Midbrain (tissue), 1 donor: ENCODE results near the gene PSMA6.
"Not testable (repeated sequence)": the region's sequence is repeated elsewhere in the genome, so short reads cannot be mapped to it uniquely, and the experiment has no call there.

Source experiments
- DNase-seq: peaks from one replicate; lab custom pipeline; 2025; lab: John Stamatoyannopoulos, UW

Gene PSMA6

DNA sequence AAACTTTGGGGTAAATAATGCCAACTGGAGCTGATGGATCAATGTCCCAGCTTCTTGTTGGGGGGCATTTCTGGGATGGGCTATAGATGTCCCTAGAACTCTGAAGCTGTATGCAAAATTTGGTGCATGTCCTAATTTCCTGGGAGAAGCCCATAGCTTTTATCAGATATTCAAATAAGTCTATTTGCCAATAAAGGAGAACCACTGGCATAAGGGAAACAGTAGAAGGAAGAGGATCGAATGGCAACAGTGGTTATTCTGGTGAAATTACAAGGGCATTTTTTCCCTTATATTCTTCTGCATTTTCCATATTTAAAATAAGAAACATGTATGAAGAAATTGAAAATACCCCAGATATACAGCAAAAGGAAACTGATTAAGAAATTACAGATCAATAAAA is 34.2 kb downstream of the PSMA6 start:
- no peak for DNase-seq

DNA sequence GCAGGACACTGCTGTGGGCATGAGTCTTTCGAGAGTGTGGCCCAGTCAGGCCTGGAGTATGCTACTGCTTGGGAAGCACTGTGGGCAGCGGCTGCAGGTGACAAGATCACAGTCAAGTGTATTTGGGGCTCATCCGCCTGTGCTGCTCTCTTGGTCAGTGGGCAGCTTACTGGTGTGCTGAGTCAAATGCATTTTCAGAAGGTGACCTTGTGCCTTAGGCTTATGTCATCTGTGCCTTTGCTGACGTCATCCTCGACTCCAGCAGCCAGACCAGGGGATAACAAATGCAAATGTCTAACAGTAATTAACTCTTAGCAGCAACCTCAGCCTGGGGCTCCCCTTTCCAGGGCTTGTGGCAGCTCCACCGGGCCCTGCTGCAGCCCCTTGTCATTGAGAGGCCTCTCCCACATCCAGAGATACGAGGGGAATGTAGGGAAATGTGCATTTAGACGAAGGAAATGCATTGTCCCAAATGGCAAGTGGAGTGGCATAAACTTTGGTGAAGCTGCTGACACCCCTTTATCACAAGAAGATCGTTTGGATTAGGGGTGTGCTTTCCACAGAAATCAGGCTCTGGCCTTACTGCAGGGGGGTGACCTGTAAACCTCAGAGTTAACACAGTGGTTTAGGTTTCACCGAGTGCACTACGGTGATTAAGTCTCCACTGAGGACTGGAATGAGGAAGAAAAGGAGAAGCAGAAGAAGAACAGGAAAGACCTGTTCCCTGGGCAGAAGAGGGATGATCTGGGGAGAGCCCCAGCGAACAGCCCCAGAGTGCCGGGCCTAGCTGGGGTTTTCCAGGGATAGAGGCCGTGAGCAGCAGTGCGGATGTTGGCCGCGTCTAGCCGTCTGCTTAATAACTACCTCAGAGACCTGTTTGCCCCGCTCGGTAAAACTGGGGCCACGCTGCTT is 39.7 kb downstream of the PSMA6 start:
- DNase-seq, result no peak

DNA sequence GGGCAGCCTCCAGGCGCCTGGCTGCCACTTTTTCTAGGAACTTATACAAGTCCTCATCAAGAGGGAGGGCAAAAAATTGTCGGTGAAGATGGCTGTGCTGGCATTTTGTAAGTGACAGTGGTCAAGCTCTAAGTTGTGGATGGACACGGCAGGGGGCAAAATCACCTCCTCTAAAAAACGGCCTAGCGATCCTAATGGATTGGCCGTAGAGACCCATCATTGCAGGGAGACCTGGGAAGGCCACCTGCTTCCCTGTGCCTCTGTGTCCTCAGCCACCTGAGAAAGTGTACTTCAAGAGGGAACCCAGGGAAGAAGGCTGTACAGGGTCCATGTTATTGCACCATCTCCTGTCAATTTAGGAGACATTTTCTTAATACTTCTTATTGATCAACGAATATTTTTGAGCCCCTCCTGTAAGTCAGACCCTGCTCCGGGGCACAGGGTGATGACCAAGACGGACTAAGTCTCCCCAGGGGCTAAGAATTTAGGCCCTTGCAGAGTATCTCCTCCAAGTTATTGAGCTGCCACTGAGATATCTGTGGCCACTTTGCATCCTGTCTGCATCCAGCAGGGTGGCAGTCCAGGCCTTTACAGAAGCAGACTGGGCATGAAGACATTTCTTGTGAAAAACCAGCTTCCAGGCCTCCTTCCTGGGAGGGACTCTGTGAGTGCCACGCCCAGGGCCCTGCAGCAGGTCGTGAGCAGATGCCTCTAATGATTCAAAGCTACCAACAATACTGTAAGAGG is 40.5 kb downstream of the PSMA6 start:
- DNase-seq, result no peak

DNA sequence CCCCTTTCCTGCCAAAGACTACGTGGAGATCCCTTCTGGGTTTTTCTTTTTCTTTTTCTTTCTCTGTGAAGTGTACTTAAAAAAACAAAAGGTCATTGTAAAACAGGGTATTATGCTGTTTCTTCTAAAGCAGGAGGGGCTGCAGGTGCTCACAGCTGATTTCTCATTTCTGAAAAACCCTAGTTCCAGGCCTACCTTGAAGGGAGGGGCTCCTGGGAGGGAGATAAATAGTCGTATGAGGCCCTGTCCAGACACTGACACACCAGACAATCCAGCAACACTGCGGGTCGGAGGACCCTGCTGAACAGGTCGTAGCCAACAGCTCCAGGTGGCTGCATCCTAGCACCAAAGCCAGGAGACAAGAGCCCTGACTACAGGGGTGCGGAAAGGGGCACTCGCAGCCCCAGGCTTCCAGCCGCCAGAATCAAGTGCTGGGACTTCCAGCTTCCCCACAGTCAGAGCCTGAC is 41.1 kb downstream of the PSMA6 start:
- no peak for DNase-seq

DNA sequence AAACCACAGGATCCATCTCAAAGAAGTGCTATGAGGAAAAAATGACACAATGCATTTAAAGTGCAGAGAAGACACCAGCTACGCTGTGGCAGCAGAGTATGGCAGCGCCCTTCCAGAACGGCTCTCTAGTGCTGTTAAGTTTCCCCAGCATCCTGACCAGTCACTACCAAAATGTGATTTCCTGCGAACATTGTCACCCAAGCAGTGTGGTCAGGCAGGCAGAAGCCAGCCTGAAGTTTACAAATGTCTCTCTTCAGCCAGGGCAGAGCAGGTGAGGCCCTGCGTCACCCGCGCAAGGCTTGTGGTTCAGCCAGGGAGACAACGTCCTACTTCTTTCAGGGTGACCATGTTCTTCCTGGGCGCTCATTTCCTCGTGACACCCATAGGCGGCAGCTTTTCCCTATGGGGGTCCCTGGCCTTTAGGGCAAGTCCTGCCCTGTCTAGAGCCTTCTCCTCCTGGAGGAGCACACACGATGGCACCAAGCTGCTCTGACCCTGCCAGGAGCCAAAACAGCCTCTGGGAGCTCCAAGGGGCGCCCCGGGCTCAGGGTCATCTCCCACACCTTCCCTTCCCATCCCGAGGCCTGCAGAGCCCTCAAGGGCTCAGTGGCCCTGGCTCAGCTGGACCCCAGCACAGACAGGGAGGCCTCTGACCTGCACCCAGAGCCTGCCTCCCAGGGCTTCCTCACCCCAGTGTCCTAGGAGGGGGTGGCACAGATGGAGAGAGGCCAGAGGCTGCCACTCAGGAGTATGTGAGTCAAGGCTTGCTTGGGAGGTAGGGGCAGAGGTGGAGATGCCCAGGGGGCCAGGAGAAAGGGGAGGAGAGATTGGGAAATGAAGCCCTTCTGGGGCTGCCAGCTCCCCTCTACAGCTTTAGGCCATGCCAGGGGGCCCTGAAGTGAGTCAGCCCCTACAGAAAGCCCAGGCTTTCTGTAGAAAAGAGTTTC is 41.9 kb downstream of the PSMA6 start:
- DNase-seq, result no peak

DNA sequence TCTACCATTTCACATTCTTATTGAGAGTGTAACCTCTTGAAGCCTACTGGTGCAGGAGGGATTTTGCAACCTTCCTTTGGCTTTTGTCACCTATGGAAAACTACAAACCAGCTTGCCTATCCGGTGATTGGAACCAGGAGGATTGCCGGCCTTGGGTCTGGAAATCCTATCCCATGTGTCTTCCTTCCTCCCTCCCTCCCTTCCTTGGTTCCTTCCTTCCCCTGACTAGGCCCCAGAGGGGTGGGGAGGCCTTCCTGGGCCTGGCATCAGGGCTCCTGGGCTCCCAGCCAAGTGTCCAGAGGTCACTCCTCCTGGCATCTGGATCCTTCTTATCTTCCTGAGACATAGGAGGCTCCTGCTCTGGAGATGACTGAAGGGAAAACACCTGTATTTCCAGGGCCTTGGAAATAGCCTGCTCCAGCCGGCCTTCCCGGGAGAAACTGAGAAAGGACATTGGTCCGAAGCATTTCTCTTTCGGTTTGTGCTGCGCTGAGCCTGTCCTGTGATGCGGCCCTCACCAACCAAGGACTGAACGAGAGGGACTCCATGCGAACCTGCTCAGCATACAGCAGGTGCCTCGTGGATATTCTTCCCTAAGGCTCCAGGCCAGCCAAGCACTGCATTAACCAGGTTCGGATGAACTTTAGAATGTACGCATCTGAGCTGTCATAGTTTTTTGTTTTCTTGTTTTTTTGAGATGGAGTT is 43.4 kb downstream of the PSMA6 start:
- DNase-seq, result no peak

DNA sequence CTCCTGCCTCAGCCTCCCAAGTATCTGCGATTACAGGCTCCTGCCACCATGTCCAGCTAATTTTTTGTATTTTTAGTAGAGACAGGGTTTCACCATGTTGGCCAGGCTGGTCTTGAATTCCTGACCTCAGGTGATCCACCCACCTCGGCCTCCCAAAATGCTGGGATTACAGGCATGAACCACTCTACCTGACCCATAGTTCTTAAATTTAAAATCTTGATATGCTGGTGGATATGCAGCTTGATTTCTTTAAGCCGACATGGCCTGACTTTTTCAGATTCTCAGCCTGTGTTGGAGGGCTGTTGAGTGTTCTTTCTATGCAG is 44.0 kb downstream of the PSMA6 start:
- DNase-seq, result not testable (repeated sequence)

DNA sequence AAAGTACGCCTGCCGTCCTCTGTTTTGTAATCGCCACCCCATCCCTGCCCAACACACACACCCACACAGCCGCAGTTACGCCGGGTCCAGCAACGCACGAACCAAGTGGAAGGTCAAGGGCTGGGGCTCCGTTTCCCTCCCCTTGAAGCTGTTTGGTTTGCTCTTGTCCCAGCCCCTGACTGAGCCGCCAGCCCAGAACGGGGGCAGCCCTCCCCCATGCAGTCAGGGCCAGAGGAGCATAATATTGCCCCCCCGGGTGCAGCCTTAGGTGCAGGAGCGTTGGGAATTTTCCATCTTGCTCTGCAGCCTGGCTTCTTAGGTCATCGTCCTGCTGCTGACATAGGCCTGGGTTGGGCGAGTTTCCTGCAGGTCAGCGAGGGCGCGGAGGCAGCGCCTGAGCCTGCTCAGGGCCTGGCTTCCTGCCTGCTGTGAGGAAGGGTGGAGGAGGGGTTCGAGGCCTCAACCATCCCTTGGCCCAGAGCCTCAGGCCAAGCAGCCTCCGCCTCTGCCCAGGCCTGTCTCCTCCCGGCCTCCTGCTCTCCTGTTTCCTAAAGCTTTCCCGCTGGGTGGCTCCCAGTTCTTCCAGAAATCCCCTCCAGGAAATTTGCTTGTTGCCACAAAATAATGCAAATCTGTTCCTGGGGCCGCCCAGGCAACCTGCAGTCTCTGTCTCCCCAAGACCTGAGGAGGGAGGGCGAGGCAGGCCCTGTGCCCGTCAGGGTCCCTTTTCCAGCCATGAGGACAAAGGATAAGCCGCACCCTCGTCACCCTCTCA is 44.5 kb downstream of the PSMA6 start:
- DNase-seq, result peak; percentile 43

DNA sequence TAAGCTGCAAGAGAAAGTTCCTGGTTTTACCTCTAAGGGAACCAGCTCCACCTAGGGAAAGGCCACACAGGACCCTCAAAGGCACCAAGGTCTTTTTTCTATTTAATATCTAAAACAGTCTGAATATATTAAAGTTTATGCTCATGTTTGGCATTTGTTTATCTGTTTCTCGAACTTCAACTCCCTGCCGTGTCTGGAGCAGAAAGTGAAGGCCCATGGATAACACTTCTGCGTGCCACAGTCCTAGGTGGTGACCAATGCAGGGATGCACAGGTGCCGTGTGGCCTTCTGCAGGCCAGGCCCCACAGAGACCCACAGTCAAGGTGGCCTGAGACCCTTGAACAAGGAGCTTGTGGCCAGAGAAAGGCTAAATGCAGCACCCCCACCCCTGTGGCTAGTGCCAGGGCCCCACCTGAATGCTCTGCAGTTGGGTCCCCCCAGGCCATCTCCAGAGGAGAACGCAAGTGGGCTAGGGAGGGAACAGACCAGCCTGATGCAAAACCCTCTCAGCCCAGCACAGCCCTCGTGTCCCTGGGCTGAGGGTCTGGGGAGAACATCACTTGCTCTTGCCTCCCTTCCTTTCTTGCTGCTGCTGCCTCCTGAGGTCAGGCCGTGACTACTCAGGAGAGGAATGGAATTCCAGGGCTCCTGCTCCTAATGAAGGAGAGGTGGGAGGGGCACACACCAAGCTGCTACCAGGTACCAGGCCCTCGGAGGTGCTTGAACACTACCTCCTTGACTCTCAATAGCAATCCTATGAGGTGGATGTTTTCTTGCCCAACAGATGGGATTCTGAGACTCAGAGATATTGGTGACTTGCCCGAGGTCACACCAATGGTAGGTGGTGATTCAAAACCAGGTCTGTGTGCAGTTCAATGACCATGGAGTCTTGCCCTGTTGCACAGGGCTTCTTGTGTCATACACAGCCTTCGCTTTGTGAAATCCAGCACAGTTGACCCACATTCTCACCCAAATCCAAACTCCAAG is 45.4 kb downstream of the PSMA6 start:
- DNase-seq, result no peak

DNA sequence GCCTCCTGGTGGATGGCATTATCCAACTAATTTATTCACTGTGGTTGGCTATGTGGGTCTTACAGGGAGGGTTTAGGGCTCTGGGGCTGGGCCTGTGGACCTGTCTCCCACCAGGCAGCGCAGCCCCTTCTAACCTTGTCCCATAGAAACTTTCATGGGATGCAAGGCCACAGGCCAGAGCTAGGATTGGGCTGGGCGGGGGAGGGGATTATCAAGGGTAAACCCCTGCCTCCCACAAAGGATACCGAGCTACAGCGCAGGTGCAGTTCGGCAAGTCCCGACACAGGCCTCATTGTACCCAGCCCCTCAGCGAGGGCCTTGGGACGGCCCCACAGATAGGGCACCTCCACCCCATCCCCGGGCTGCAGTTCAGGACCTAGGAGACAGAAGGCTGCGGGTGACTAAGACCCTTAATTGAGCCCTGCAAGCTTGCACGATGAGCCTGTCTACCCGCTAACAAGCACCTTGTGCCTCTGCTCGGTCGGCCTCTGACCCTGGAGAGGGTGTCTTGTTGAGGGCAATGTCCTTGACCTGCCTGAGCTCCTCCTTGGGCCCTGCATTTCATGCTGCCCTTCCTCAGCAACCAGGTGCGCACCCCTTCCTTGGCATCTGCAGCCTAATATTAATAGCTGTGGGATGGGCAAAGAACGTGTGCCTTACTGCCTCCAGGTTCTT is 46.7 kb downstream of the PSMA6 start:
- DNase-seq, result no peak

DNA sequence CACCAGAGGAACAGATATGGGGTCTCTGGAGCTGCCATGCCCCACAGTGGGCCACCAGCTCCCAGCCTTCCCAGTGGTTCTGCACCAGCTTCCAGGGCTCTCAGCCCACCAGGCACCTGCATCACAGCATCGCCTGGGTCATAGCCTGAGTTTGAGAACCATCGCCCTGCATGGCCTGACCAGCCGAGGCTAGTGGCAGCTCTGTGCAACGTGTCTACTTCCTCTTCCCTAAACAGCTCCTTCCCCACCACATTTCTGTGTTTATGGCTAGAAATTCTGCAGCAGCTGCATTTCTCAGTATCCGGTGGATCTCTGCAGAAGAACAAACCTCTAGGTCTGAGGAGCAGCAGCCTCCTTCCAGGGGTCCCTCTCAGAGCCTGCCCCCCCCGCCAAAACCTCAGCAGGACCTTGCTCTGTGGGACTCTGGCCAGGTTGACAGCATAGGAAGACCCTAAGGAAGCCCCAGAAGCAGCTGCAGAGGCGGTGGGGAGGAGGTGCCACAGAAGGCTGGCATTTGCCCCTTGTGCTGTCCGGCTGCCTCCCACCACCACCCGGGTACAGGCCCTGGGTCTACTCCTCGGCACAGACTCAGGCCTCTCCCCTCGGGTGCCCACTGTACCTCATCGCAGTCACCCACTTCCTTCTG is 47.7 kb downstream of the PSMA6 start:
- DNase-seq, result peak; percentile 15

DNA sequence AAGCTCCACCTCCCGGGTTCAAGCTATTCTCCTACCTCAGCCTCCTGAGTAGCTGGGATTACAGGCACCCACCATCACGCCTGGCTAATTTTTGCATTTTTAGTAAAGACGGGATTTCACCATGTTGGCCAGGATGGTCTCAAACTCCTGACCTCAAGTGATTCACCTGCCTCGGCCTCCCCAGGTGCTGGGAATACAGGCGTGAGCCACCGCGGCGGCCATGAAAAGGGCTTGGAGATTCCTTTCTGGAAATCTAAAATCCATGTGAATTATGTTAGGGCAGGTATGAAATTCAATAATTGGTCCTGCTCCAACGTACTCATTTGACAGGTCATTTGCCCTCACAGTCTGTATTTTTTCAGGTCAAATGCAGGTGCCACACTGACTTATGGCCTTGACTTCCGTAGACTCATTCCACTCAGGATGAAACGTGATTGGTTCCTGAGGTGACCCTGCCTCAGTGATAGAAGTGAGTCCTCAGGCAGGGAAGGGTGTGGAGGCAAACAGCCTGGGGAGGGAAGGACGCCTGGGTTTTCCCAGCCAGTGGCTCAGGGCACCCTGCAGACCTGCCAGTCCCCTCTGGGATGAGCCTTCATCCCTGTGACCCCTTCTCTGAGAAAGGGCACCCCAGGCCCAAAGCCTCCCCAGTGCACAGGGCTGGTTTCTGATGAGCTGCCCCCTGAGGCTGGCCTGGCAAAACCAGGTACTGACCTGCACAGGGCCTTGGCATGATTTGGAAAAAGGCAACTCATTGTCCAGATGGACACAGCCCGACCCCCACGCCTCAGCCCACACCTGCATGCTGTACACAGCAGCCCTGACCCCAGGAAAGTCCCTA is 48.7 kb downstream of the PSMA6 start:
- DNase-seq, result no peak

DNA sequence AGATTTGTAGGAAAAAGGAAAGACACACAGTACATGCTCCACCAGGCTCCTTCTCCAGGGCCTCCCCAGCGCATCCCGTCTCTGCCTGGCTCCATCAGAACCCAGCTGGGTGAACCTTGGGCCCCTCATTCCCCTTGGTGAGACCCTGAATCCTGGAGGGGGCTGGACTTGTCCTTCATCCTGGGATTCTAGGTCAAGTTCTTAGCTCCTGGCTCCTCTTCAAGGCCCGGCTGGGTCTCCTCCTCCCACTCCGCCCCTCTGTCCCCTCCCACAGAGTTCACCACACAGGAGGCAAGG is 49.2 kb downstream of the PSMA6 start:
- DNase-seq, result no peak

DNA sequence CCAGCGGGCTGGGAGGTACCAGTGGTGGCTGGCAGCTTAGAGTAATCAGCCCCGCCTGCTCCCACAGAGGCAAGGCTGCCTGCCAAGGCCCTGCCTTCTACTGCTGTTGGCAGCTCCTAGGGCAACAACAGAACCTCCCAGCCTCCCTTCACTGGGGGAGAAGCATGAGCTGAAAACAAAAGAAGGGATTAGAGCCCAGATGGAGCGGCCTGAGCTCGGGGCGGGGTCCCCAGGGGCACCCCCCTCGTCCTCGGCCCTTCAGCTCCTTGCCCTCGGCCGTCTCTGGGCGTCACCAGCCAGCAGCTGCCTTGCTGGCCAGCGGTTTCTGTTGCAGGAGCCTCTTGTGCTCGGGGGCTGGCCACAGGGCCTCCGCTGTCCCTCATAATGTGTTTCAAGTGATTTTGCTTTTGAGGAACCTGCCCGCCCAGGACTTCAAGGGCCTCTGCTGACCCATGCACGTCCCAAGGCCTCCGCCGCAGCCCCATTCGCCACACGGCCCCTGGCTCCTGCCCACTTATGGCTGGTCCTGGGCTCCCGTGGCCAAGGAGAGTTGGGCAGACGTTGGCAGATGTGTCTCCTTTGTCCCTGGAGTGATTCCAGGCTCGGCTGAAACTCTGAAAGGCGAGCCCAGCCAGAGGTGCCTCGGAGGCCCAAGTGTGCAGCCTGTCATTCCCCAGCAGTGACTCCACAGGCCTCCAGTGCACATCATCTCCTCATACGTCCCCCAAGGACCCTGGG is 49.7 kb downstream of the PSMA6 start:
- peak; percentile 95 for DNase-seq

DNA sequence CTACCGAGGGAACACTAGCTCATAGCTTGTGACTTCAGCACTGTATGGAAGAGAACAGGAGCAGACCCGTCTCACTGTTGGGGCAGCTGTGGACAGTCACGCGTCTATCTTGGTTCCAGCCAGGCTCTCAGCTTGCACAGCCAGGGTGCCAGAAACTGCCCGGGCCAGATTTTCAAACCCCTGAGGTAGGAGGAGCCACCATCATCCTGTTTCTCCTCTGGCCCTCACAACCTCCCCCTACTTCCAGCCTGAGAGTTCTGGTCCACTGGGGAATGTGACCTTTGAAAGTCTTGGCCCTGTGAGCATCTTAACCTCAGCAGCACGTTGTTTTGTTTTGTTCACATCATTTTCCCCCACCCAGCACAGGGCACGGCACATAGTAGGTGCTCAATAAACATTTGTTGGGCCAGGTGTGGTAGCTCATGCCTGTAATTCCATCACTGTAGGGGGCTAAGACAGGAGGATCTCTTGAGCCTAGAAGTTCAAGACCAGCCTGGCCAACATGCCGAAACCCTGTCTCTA is 50.4 kb downstream of the PSMA6 start:
- DNase-seq, result no peak

DNA sequence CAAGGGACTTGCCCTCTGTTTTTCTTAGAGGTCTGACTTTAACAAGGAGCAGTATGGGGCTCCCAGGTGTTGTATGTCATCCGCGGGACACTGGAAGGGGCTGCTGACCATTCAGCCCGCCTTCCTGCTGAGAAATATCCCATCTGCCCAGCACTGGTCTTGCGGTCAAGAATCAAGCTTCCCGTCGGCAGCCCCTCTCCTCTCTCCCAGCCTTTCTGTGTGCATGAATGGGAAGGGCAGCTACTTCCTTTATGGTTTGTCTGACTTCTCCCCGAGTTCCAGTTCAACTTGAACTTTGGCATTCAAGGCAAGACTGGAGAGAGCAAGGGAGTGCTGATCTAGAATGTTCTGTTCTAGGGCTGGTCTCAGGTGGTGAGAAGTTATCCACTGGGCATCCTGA is 51.5 kb downstream of the PSMA6 start:
- DNase-seq, result no peak
